ENCODE results near the gene AIG1. TPM values are rescaled to one million over a fixed set of nuclear protein-coding genes. Genes with fewer than 3 reads are reported as not detected.

AIG1 gene
- total RNA-seq, 1 experiment from 2014 or later = 51.1 TPM

DNA sequence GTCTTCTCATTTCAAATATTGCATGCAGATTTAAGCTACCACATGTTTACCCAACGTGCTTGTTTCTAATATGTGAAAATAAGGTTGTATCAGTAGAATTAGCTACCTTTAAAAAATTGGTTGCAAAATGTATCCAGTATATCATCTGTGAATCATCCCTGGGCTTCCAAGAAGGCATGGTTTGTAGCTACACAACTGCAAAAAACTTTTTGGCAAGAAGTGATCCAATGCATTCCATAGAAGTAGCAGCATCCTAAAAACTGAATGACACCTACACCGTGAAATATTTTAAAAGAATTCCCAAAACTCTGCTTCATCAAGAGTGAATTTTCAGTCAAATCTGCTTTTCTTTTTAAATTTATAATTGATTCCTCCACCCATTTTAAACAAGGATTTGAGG lies 89.1 kb downstream of the AIG1 start:
- ATAC-seq (no peak), DNase-seq (ENCODE audit: low read depth, low spot score) (no peak)
- Histone ChIP-seq H3K4me2 (ENCODE audit: low read length) (no peak overlapping the region), H3K36me3 (ENCODE audit: control insufficient read depth in 1 of 2, insufficient read depth in 2 of 2, low read length in 2 of 2) (no peaks in the 10 kb centered on the region), H3K27ac (ENCODE audit: low read depth, low read length) (no peak overlapping the region), H3K4me3 (replicated peaks in 1 of 2; ENCODE audit: low read depth in 1 of 2, low read length in 2 of 2) (no peak overlapping the region), H4K20me1 (ENCODE audit: insufficient read depth) (no peaks in the 10 kb centered on the region), H2AFZ (ENCODE audit: low read depth, low read length, poor library complexity, severe bottlenecking) (no peak overlapping the region), H3K9me2 (ENCODE audit: insufficient read depth) (no peaks in the 10 kb centered on the region), H3K27me3 (ENCODE audit: insufficient read depth, low read length) (no peaks in the 10 kb centered on the region), H3K4me1 (ENCODE audit: control insufficient read depth in 1 of 2, insufficient read depth in 2 of 2, low read length in 2 of 2) (no peaks in the 10 kb centered on the region), H3K9ac (ENCODE audit: low read length) (no peak overlapping the region), H3K9me3 (ENCODE audit: control insufficient read depth in 1 of 2, insufficient read depth in 1 of 2, low read depth in 1 of 2, low read length in 2 of 2) (no peaks in the 10 kb centered on the region), H3K79me2 (ENCODE audit: insufficient read depth, low read length) (no peaks in the 10 kb centered on the region)
- ChIA-PET POLR2A (no interaction called here), RAD21 (ENCODE audit: low non-redundant PET in 1 of 2, low total read pairs in 2 of 2, uncharacterized antibody in 2 of 2, unreplicated experiment in 2 of 2) (interaction anchor here in 1 of 2 experiments (0.5 kb wide), 1 partner anchor 89 kb away, joined by 3 read pairs; the partner anchor contains the start of gene AIG1), CTCF (no interaction called here)
- intact Hi-C loops (cut with micrococcal nuclease) = no loop called here
- no TSS peak for BruUV-seq (replicated peaks)
- no peak for TF ChIP-seq MAX (IDR thresholded peaks at IDR 0.05)
- no peak for TF ChIP-seq EZH2phosphoT487 (IDR thresholded peaks at IDR 0.05; ENCODE audit: borderline replicate concordance)
- no peak for TF ChIP-seq CEBPB (IDR thresholded peaks at IDR 0.05; ENCODE audit: low read depth)
- no peak for TF ChIP-seq POLR2AphosphoS5 (IDR thresholded peaks at IDR 0.05; ENCODE audit: low read depth, low read length)
- TF ChIP-seq SIN3A (IDR thresholded peaks at IDR 0.05; ENCODE audit: low read depth) = no peak
- no peak for TF ChIP-seq JUND (IDR thresholded peaks at IDR 0.05)
- no peak for TF ChIP-seq CBX3 (IDR thresholded peaks at IDR 0.05; ENCODE audit: low read depth)
- TF ChIP-seq YY1 (IDR thresholded peaks at IDR 0.05; ENCODE audit: extremely low read depth, insufficient replicate concordance, low read depth, low read length) = no peak
- no peak for TF ChIP-seq ZNF274 (IDR thresholded peaks at IDR 0.05; ENCODE audit: low read depth, low read length)
- TF ChIP-seq SP1 (IDR thresholded peaks at IDR 0.05; ENCODE audit: low read depth) = no peak

- intact Hi-C loops (cut with micrococcal nuclease) = no loop called here
- H3K4me3 ChIP-seq (replicated peaks in 1 of 2; ENCODE audit: low read depth in 1 of 2, low read length in 2 of 2) = no peak overlapping the region
- no peak overlapping the region for H3K9ac ChIP-seq (ENCODE audit: low read length)
- H3K79me2 ChIP-seq (ENCODE audit: insufficient read depth, low read length) = no peaks in the 10 kb centered on the region
- ATAC-seq (no peak), DNase-seq (ENCODE audit: low read depth, low spot score) (no peak)
- no TSS peak for BruUV-seq (replicated peaks)
- RAD21 ChIA-PET (ENCODE audit: low non-redundant PET in 1 of 2, low total read pairs in 2 of 2, uncharacterized antibody in 2 of 2, unreplicated experiment in 2 of 2) = no interaction called here
- H3K27ac ChIP-seq (ENCODE audit: low read depth, low read length) = no peak overlapping the region
- TF ChIP-seq SP1 (IDR thresholded peaks at IDR 0.05; ENCODE audit: low read depth) (no peak), FOSL1 (IDR thresholded peaks at IDR 0.05; ENCODE audit: low read depth) (no peak), ELF1 (IDR thresholded peaks at IDR 0.05; ENCODE audit: borderline replicate concordance, low read depth) (no peak), SIN3A (IDR thresholded peaks at IDR 0.05; ENCODE audit: low read depth) (no peak), EZH2 (IDR thresholded peaks at IDR 0.05) (no peak), ZFX (IDR thresholded peaks at IDR 0.05) (no peak), POLR2A (IDR thresholded peaks at IDR 0.05; ENCODE audit: borderline replicate concordance, extremely low read depth, insufficient read depth, insufficient read length) (no peak), TCF7L2 (IDR thresholded peaks at IDR 0.05; ENCODE audit: borderline replicate concordance, extremely low read depth, insufficient read depth, insufficient read length) (no peak), YY1 (IDR thresholded peaks at IDR 0.05; ENCODE audit: extremely low read depth, insufficient replicate concordance, low read depth, low read length) (no peak), SRF (IDR thresholded peaks at IDR 0.05; ENCODE audit: low read depth) (no peak), MAX (IDR thresholded peaks at IDR 0.05) (no peak), EZH2phosphoT487 (IDR thresholded peaks at IDR 0.05; ENCODE audit: borderline replicate concordance) (no peak), JUND (IDR thresholded peaks at IDR 0.05) (no peak), CEBPB (IDR thresholded peaks at IDR 0.05; ENCODE audit: low read depth) (no peak)
- TF ChIP-seq, protein P1, sequence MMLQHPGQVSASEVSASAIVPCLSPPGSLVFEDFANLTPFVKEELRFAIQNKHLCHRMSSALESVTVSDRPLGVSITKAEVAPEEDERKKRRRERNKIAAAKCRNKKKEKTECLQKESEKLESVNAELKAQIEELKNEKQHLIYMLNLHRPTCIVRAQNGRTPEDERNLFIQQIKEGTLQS (IDR thresholded peaks at IDR 0.05) = no peak
- TF ChIP-seq, protein P2, sequence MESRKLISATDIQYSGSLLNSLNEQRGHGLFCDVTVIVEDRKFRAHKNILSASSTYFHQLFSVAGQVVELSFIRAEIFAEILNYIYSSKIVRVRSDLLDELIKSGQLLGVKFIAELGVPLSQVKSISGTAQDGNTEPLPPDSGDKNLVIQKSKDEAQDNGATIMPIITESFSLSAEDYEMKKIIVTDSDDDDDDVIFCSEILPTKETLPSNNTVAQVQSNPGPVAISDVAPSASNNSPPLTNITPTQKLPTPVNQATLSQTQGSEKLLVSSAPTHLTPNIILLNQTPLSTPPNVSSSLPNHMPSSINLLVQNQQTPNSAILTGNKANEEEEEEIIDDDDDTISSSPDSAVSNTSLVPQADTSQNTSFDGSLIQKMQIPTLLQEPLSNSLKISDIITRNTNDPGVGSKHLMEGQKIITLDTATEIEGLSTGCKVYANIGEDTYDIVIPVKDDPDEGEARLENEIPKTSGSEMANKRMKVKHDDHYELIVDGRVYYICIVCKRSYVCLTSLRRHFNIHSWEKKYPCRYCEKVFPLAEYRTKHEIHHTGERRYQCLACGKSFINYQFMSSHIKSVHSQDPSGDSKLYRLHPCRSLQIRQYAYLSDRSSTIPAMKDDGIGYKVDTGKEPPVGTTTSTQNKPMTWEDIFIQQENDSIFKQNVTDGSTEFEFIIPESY (IDR thresholded peaks at IDR 0.05; ENCODE audit: extremely low read depth, insufficient replicate concordance, low read length) = no peak
- no peak overlapping the region for H3K4me2 ChIP-seq (ENCODE audit: low read length)
- CTCF ChIA-PET = no interaction called here
- no peaks in the 10 kb centered on the region for H3K36me3 ChIP-seq (ENCODE audit: control insufficient read depth in 1 of 2, insufficient read depth in 2 of 2, low read length in 2 of 2)
- no peaks in the 10 kb centered on the region for H3K27me3 ChIP-seq (ENCODE audit: insufficient read depth, low read length)
- POLR2A ChIA-PET = no interaction called here
- no peaks in the 10 kb centered on the region for H4K20me1 ChIP-seq (ENCODE audit: insufficient read depth)
- no peaks in the 10 kb centered on the region for H3K9me3 ChIP-seq (ENCODE audit: control insufficient read depth in 1 of 2, insufficient read depth in 1 of 2, low read depth in 1 of 2, low read length in 2 of 2)
- H3K9me2 ChIP-seq (ENCODE audit: insufficient read depth) = no peaks in the 10 kb centered on the region
- H3K4me1 ChIP-seq (ENCODE audit: control insufficient read depth in 1 of 2, insufficient read depth in 2 of 2, low read length in 2 of 2) = no peaks in the 10 kb centered on the region
- H2AFZ ChIP-seq (ENCODE audit: low read depth, low read length, poor library complexity, severe bottlenecking) = no peak overlapping the region
Measured at GRCh38 chr6:143150281-143150680, 89.6 kb downstream of the AIG1 start.
